Activated CD4-positive, alpha-beta T cell treated with anti-CD3 and anti-CD28 coated beads, Interleukin-10, Interleukin-2, amounts not matched to agents 100 ng/mL and 50 ng/mL, durations not matched to agents 16 hours and 8 hours (primary cell): ENCODE data around the gene ARHGAP29.
"Not testable (repeated sequence)": the region's sequence is repeated elsewhere in the genome, so short reads cannot be mapped to it uniquely, and the experiment has no call there.

Experiments used
- DNase-seq: peaks from one replicate; pipeline ENCODE4 v3.0.0-alpha.2; 2020

The ARHGAP29 gene

GRCh38 chr1:94231746-94232145 is 5.6 kb downstream of the ARHGAP29 start:
- DNase-seq = no peak

GRCh38 chr1:94230920-94231319 is 6.5 kb downstream of the ARHGAP29 start:
- no peak for DNase-seq

- DNase-seq = no peak
These were observed 8.6 kb downstream of the ARHGAP29 start for GRCh38 chr1:94228640-94229375.

- no peak for DNase-seq
These were observed 9.8 kb downstream of the ARHGAP29 start for GRCh38 chr1:94227624-94228023.

GRCh38 chr1:94225845-94226244 is 11.5 kb downstream of the ARHGAP29 start:
- no peak for DNase-seq

- no peak for DNase-seq
These were observed 19.1 kb downstream of the ARHGAP29 start for GRCh38 chr1:94218332-94218731.

GRCh38 chr1:94215955-94216354 is 21.4 kb downstream of the ARHGAP29 start:
- no peak for DNase-seq

- no peak for DNase-seq
These were observed 27.4 kb downstream of the ARHGAP29 start for GRCh38 chr1:94209982-94210381.

- DNase-seq = no peak
These were observed 28.0 kb downstream of the ARHGAP29 start for GRCh38 chr1:94209425-94209824.

- no peak for DNase-seq
These were observed 29.7 kb downstream of the ARHGAP29 start for GRCh38 chr1:94207695-94208094.

GRCh38 chr1:94205639-94206038 is 31.7 kb downstream of the ARHGAP29 start:
- no peak for DNase-seq

GRCh38 chr1:94202241-94202640 is 35.1 kb downstream of the ARHGAP29 start:
- DNase-seq = no peak

GRCh38 chr1:94199398-94199797 is 38.0 kb downstream of the ARHGAP29 start:
- DNase-seq = no peak

GRCh38 chr1:94194079-94194865 is 43.1 kb downstream of the ARHGAP29 start:
- no peak for DNase-seq

- DNase-seq = no peak
These were observed 44.3 kb downstream of the ARHGAP29 start for GRCh38 chr1:94193128-94193527.

GRCh38 chr1:94191216-94191615 is 46.2 kb downstream of the ARHGAP29 start:
- no peak for DNase-seq

GRCh38 chr1:94186946-94187345 is 50.4 kb downstream of the ARHGAP29 start:
- DNase-seq = no peak

- DNase-seq = no peak
These were observed 54.1 kb downstream of the ARHGAP29 start for GRCh38 chr1:94183197-94183815.

- no peak for DNase-seq
These were observed 55.2 kb downstream of the ARHGAP29 start for GRCh38 chr1:94182191-94182590.

- DNase-seq = no peak
These were observed 56.7 kb downstream of the ARHGAP29 start for GRCh38 chr1:94180650-94181049.

- DNase-seq = no peak
These were observed 58.5 kb downstream of the ARHGAP29 start for GRCh38 chr1:94178901-94179300.

- DNase-seq = no peak
These were observed 68.3 kb downstream of the ARHGAP29 start for GRCh38 chr1:94169126-94169525.

- DNase-seq = no peak
These were observed 71.5 kb downstream of the ARHGAP29 start for GRCh38 chr1:94165843-94166242.

GRCh38 chr1:94164885-94165284 is 72.5 kb downstream of the ARHGAP29 start:
- not testable (repeated sequence) for DNase-seq
